Esophagus muscularis mucosa (tissue), 4 donors: Measurements from ENCODE around the gene DLG1. TPM values are rescaled to one million over a fixed set of nuclear protein-coding genes. Genes with fewer than 3 reads are reported as not detected.

Source experiments
- DNase-seq: peaks from one replicate; pipeline ENCODE4 v3.0.0-alpha.2; 2017; ENCODE audit errors: extremely low spot score
- H3K27ac ChIP-seq, 4 donors: fragments of 200-600 bp; sonication (generic); replicated peaks in 1 of 4; 1 replicate in 3 of 4; 2 replicates in 1 of 4; pipeline ENCODE4 v1.5.1; 2016 to 2019; ENCODE audit warnings: mild to moderate bottlenecking in 1 of 4
- H3K27me3 ChIP-seq, 4 donors: fragments of 200-600 bp; sonication (generic); one replicate each; pipeline versions ENCODE4 v1.5.1 to v1.6.0; 2016 to 2019
- H3K36me3 ChIP-seq, 4 donors: fragments of 200-600 bp; sonication (generic); one replicate each; pipeline ENCODE4 v1.5.1; 2016 to 2019
- H3K4me1 ChIP-seq, 4 donors: fragments of 200-600 bp; sonication (generic); one replicate each; pipeline ENCODE4 v1.5.1; 2016 to 2019
- H3K4me3 ChIP-seq, 4 donors: fragments of 200-600 bp; sonication (generic); 1 replicate in 2 of 4; 2 replicates in 2 of 4; pipeline ENCODE4 v1.5.1; 2016 to 2019; ENCODE audit warnings: mild to moderate bottlenecking in 4 of 4, moderate library complexity in 1 of 4
- H3K9me3 ChIP-seq, 4 donors: fragments of 200-600 bp; sonication (generic); 1 replicate in 3 of 4; 2 replicates in 1 of 4; pipeline ENCODE4 v1.5.1; 2016 to 2019
- CTCF ChIP-seq, 3 experiments: fragments of 200-600 bp in 2 of 3; fragments of 450-650 bp in 1 of 3; sonication (generic) in 2 of 3; IDR thresholded peaks; one replicate each; pipeline ENCODE4 v1.5.1; 2017 to 2019; ENCODE audit warnings: antibody characterized with exemption in 3 of 3, mild to moderate bottlenecking in 2 of 3, moderate library complexity in 1 of 3
- EP300 ChIP-seq: sonication (generic); formaldehyde crosslinking; IDR thresholded peaks from one replicate; pipeline ENCODE4 v1.6.1; 2017; ENCODE audit warnings: antibody characterized with exemption
- POLR2A ChIP-seq: fragments of 450-650 bp; IDR thresholded peaks from one replicate; pipeline ENCODE4 v1.6.1; 2017; ENCODE audit warnings: antibody characterized with exemption, moderate library complexity, mild to moderate bottlenecking, low read depth
- POLR2AphosphoS5 ChIP-seq, 2 donors: sonication (generic); formaldehyde crosslinking; IDR thresholded peaks; one replicate each; pipeline ENCODE4 v1.6.1; 2017; ENCODE audit warnings: antibody characterized with exemption in 2 of 2
- WGBS: methylation state at CpG from one replicate; pipeline ENCODE4 v1.1.5; 2018; 5-methylcytosine and 5-hydroxymethylcytosine counted together
- intact Hi-C: fragments of 100-400 bp; cut with DNase I; formaldehyde crosslinking; loops from one replicate; pipeline ENCODE4 v1.15.1; 2023
- total RNA-seq, 4 donors: library from RNA; depleted of rRNA; stranded (reverse); fragments of >200 nt; gene quantifications; one replicate each; pipeline versions ENCODE4 v1.1.0 to v1.2.1, GENCODE V29; 2016

The DLG1 gene
- total RNA-seq, 4 donors from 2014 or later = 56.8 to 73.1 (median 69.1) TPM

- WGBS = 50% methylated on average over 2 of the region's 2 CpGs
- Histone ChIP-seq H3K27me3 (no peaks in the 10 kb centered on the region), H3K36me3 (no peaks in the 10 kb centered on the region), H3K4me3 (no peak overlapping the region), H3K27ac (no peak overlapping the region), H3K4me1 (peaks cover 0 to 26% (median 20%) of the 10 kb centered on the region in 4 donors), H3K9me3 (no peaks in the 10 kb centered on the region)
- intact Hi-C loops = no loop called here
- TF ChIP-seq EP300 (no peak), POLR2AphosphoS5 (IDR thresholded peaks at IDR 0.05) (no peak), CTCF (IDR thresholded peaks at IDR 0.05) (no peak), POLR2A (no peak)
- DNase-seq = no peak
These were observed 129.8 kb downstream of the DLG1 start for GRCh38 chr3:197168606-197169005.

GRCh38 chr3:197168063-197168462 is 130.3 kb downstream of the DLG1 start:
- intact Hi-C loops = no loop called here
- WGBS = 84% methylated on average over 4 of the region's 4 CpGs
- no peak for DNase-seq
- TF ChIP-seq POLR2A (no peak), POLR2AphosphoS5 (IDR thresholded peaks at IDR 0.05) (no peak), CTCF (IDR thresholded peaks at IDR 0.05) (no peak), EP300 (no peak)
- Histone ChIP-seq H3K9me3 (no peaks in the 10 kb centered on the region), H3K36me3 (no peaks in the 10 kb centered on the region), H3K27me3 (no peaks in the 10 kb centered on the region), H3K4me3 (no peak overlapping the region), H3K27ac (no peak overlapping the region), H3K4me1 (peaks cover 0 to 26% (median 20%) of the 10 kb centered on the region in 4 donors)

GRCh38 chr3:197167549-197167948 is 130.9 kb downstream of the DLG1 start:
- Histone ChIP-seq H3K4me1 (peaks cover 0 to 26% (median 20%) of the 10 kb centered on the region in 4 donors), H3K27ac (no peak overlapping the region), H3K36me3 (no peaks in the 10 kb centered on the region), H3K4me3 (no peak overlapping the region), H3K9me3 (no peaks in the 10 kb centered on the region), H3K27me3 (no peaks in the 10 kb centered on the region)
- no peak for DNase-seq
- 92% methylated on average over 2 of the region's 2 CpGs for WGBS
- TF ChIP-seq POLR2A (no peak), CTCF (IDR thresholded peaks at IDR 0.05) (no peak), EP300 (no peak), POLR2AphosphoS5 (IDR thresholded peaks at IDR 0.05) (no peak)
- intact Hi-C loops = no loop called here

- no peak overlapping the region for H3K4me3 ChIP-seq
- TF ChIP-seq POLR2A (no peak), EP300 (no peak), CTCF (IDR thresholded peaks at IDR 0.05) (no peak), POLR2AphosphoS5 (IDR thresholded peaks at IDR 0.05) (no peak)
- WGBS = 98% methylated on average over 6 of the region's 6 CpGs
- H3K4me1 ChIP-seq = peaks cover 0 to 20% (median 15%) of the 10 kb centered on the region in 4 donors
- no peaks in the 10 kb centered on the region for H3K36me3 ChIP-seq
- H3K9me3 ChIP-seq = no peaks in the 10 kb centered on the region
- no peak for DNase-seq
- H3K27ac ChIP-seq = no peak overlapping the region
- no peaks in the 10 kb centered on the region for H3K27me3 ChIP-seq
- intact Hi-C loops = no loop called here
These were observed 132.5 kb downstream of the DLG1 start for GRCh38 chr3:197165890-197166289.

- Histone ChIP-seq H3K27ac (no peak overlapping the region), H3K36me3 (no peaks in the 10 kb centered on the region), H3K27me3 (no peaks in the 10 kb centered on the region), H3K4me1 (peaks cover 0 to 4% (median 2%) of the 10 kb centered on the region in 4 donors), H3K9me3 (peaks cover 0 to 30% (median 16%) of the 10 kb centered on the region in 4 donors), H3K4me3 (no peak overlapping the region)
- intact Hi-C loops = no loop called here
- WGBS = 100% methylated on average over 1 of the region's 1 CpG
- no peak for DNase-seq
- TF ChIP-seq POLR2A (no peak), CTCF (IDR thresholded peaks at IDR 0.05) (no peak), EP300 (no peak), POLR2AphosphoS5 (IDR thresholded peaks at IDR 0.05) (no peak)
These were observed 143.4 kb downstream of the DLG1 start for GRCh38 chr3:197155046-197155445.
